H9 (cell line): ENCODE data around the gene SEMA5A. TPM values are rescaled to one million over a fixed set of nuclear protein-coding genes. Genes with fewer than 3 reads are reported as not detected.

Experiments used
- DNase-seq: peaks from one replicate; pipeline ENCODE4 v3.0.0-alpha.2; 2017
- H2AFZ ChIP-seq: one replicate; pipeline ENCODE4 v1.6.1; 2013; ENCODE audit warnings: mild to moderate bottlenecking, low read length, control low read depth, moderate library complexity
- H2AK5ac ChIP-seq: 2 replicates; pipeline ENCODE4 v1.6.1; 2013; ENCODE audit warnings: low read length, control low read depth, mixed read lengths; ENCODE audit not compliant: insufficient read length
- H2BK120ac ChIP-seq: one replicate; pipeline ENCODE4 v1.6.1; 2013; ENCODE audit warnings: low read depth, mild to moderate bottlenecking, low read length, control low read depth, inconsistent platforms; ENCODE audit not compliant: poor library complexity, severe bottlenecking
- H2BK12ac ChIP-seq: 2 replicates; pipeline ENCODE4 v1.6.1; 2013; ENCODE audit warnings: low read length, control low read depth, mixed read lengths, low read depth; ENCODE audit not compliant: insufficient read length
- H2BK15ac ChIP-seq: 2 replicates; pipeline ENCODE4 v1.6.1; 2013; ENCODE audit warnings: low read depth, low read length, control low read depth
- H2BK20ac ChIP-seq: one replicate; pipeline ENCODE4 v1.6.1; 2013; ENCODE audit warnings: low read depth, mild to moderate bottlenecking, low read length, control low read depth, inconsistent platforms; ENCODE audit not compliant: poor library complexity, severe bottlenecking
- H2BK5ac ChIP-seq: 2 replicates; pipeline ENCODE4 v1.6.1; 2013; ENCODE audit warnings: low read length, control low read depth, mixed read lengths; ENCODE audit not compliant: insufficient read length
- H3K14ac ChIP-seq: 2 replicates; pipeline ENCODE4 v1.6.1; 2013; ENCODE audit warnings: low read length, control low read depth; ENCODE audit not compliant: insufficient read depth
- H3K18ac ChIP-seq: 2 replicates; pipeline ENCODE4 v1.6.1; 2013; ENCODE audit warnings: low read depth, mild to moderate bottlenecking, mixed read lengths, low read length, control low read depth; ENCODE audit not compliant: insufficient read length
- H3K23ac ChIP-seq: 2 replicates; pipeline ENCODE4 v1.6.1; 2013; ENCODE audit warnings: low read length, control low read depth, mixed read lengths, low read depth; ENCODE audit not compliant: insufficient read length
- H3K23me2 ChIP-seq: 2 replicates; pipeline ENCODE4 v1.6.1; 2013; ENCODE audit warnings: low read depth, mild to moderate bottlenecking, mixed read lengths, low read length, control low read depth; ENCODE audit not compliant: insufficient read length, poor library complexity, severe bottlenecking
- H3K27ac ChIP-seq: 2 replicates; pipeline ENCODE4 v1.5.1; 2013; ENCODE audit warnings: low read length, control low read depth, mixed read lengths, low read depth; ENCODE audit not compliant: insufficient read length
- H3K27me3 ChIP-seq: 2 replicates; pipeline ENCODE4 v1.6.1; 2013; ENCODE audit warnings: low read length, control low read depth, inconsistent platforms; ENCODE audit not compliant: insufficient read depth
- H3K4ac ChIP-seq: 2 replicates; pipeline ENCODE4 v1.6.1; 2013; ENCODE audit warnings: low read depth, mild to moderate bottlenecking, control low read depth, inconsistent platforms, low read length, moderate library complexity
- H3K4me1 ChIP-seq: 2 replicates; pipeline ENCODE4 v1.6.1; 2013; ENCODE audit warnings: low read length, control low read depth, inconsistent platforms; ENCODE audit not compliant: insufficient read depth
- H3K4me2 ChIP-seq: 2 replicates; pipeline ENCODE4 v1.6.1; 2013; ENCODE audit warnings: low read length, control low read depth, mixed read lengths; ENCODE audit not compliant: insufficient read length, insufficient read depth
- H3K56ac ChIP-seq: 2 replicates; pipeline ENCODE4 v1.6.1; 2013; ENCODE audit warnings: low read depth, mild to moderate bottlenecking, mixed read lengths, low read length, control low read depth; ENCODE audit not compliant: insufficient read length
- H3K79me1 ChIP-seq: 2 replicates; pipeline ENCODE4 v1.6.1; 2013; ENCODE audit warnings: low read depth, mild to moderate bottlenecking, moderate library complexity, low read length, control low read depth, inconsistent platforms; ENCODE audit not compliant: insufficient read depth, poor library complexity, severe bottlenecking
- H3K79me2 ChIP-seq: 2 replicates; pipeline ENCODE4 v1.6.1; 2013; ENCODE audit warnings: low read length, control low read depth, inconsistent platforms; ENCODE audit not compliant: insufficient read depth
- H3K9ac ChIP-seq: 2 replicates; pipeline ENCODE4 v1.6.1; 2013; ENCODE audit warnings: low read length, control low read depth, mixed read lengths; ENCODE audit not compliant: insufficient read length; ENCODE audit errors: extremely low read depth
- H3K9me3 ChIP-seq: one replicate; pipeline ENCODE4 v1.6.1; 2013; ENCODE audit warnings: low read depth, low read length, inconsistent platforms; ENCODE audit not compliant: control insufficient read depth
- H3T11ph ChIP-seq: one replicate; pipeline ENCODE4 v1.6.1; 2013; ENCODE audit warnings: mild to moderate bottlenecking, low read length, control low read depth, inconsistent platforms
- H4K20me1 ChIP-seq: one replicate; pipeline ENCODE4 v1.6.1; 2013; ENCODE audit not compliant: control insufficient read depth, insufficient read length, insufficient read depth
- H4K5ac ChIP-seq: 2 replicates; pipeline ENCODE4 v1.6.1; 2013; ENCODE audit warnings: low read depth, mild to moderate bottlenecking, mixed read lengths, low read length, control low read depth; ENCODE audit not compliant: insufficient read length
- H4K8ac ChIP-seq: replicated peaks from 2 replicates; pipeline ENCODE4 v1.6.1; 2013; ENCODE audit warnings: low read length, control low read depth, mixed read lengths, low read depth; ENCODE audit not compliant: insufficient read length
- H4K91ac ChIP-seq: 2 replicates; pipeline ENCODE4 v1.6.1; 2013; ENCODE audit warnings: low read depth, mild to moderate bottlenecking, moderate library complexity, mixed read lengths, low read length, control low read depth; ENCODE audit not compliant: insufficient read length
- H3K27ac Mint-ChIP-seq, 3 experiments: 2 replicates in 2 of 3; 3 replicates in 1 of 3; pipeline ENCODE4 v1.8.0; 2020 to 2021; ENCODE audit warnings: mixed read lengths in 3 of 3, mild to moderate bottlenecking in 1 of 3, moderate library complexity in 1 of 3
- H3K27me3 Mint-ChIP-seq: 2 replicates; pipeline ENCODE4 v1.8.0; 2021; ENCODE audit warnings: low read depth, mild to moderate bottlenecking, moderate library complexity, mixed read lengths
- H3K36me3 Mint-ChIP-seq, 3 experiments: 2 replicates in 2 of 3; 3 replicates in 1 of 3; pipeline ENCODE4 v1.8.0; 2020 to 2021; ENCODE audit warnings: low read depth in 3 of 3, mixed read lengths in 3 of 3; ENCODE audit not compliant: insufficient read depth in 1 of 3
- H3K4me1 Mint-ChIP-seq, 2 experiments: 2 replicates each; pipeline ENCODE4 v1.8.0; 2020; ENCODE audit warnings: mixed read lengths in 2 of 2
- H3K4me3 Mint-ChIP-seq, 2 experiments: 2 replicates in 1 of 2; 3 replicates in 1 of 2; pipeline ENCODE4 v1.8.0; 2020 to 2021; ENCODE audit warnings: mild to moderate bottlenecking in 2 of 2, mixed read lengths in 2 of 2, moderate library complexity in 1 of 2
- H3K9me3 Mint-ChIP-seq, 2 experiments: 2 replicates in 1 of 2; 3 replicates in 1 of 2; pipeline ENCODE4 v1.8.0; 2020; ENCODE audit warnings: mild to moderate bottlenecking in 2 of 2, mixed read lengths in 2 of 2, moderate library complexity in 1 of 2
- WGBS: extraction: QIAGEN DNeasy Blood & Tissue Kit; methylation state at CpG from one replicate; pipeline ENCODE4 v1.1.7; 2013; ENCODE audit warnings: missing lambda C conversion rate, low lambda C conversion rate, mixed read lengths; ENCODE audit not compliant: insufficient read length; ENCODE audit errors: extremely low coverage; 5-methylcytosine and 5-hydroxymethylcytosine counted together
- total RNA-seq: library from RNA; stranded (reverse); gene quantifications from 2 replicates; pipeline ENCODE4 v1.2.1, GENCODE V29; 2021
- TF ChIP-seq, protein P1 (sequence below): fragments of 200-600 bp; sonication (generic); conservative IDR thresholded peaks from 3 replicates; pipeline ENCODE4 v1.8.0; 2021; ENCODE audit warnings: antibody characterized with exemption, mild to moderate bottlenecking

Gene SEMA5A
- total RNA-seq, 1 experiment from 2014 or later, result 4.3 TPM

GRCh38 chr5:9082996-9083395 is 462.9 kb downstream of the SEMA5A start:
- H3T11ph ChIP-seq, result no peak overlapping the region
- Mint-ChIP-seq H3K9me3 (peaks cover 32 to 33% of the 10 kb centered on the region in 2 experiments), H3K36me3 (peaks cover 20 to 22% (median 20%) of the 10 kb centered on the region in 3 experiments), H3K27me3 (peaks cover 3% of the 10 kb centered on the region), H3K4me1 (no peaks in the 10 kb centered on the region), H3K4me3 (no peak overlapping the region), H3K27ac (no peak overlapping the region)
- no peak overlapping the region for H4K5ac ChIP-seq
- no peak overlapping the region for H3K14ac ChIP-seq
- H2BK120ac ChIP-seq, result no peak overlapping the region
- H4K8ac ChIP-seq, result no peak overlapping the region
- no peak overlapping the region for H3K56ac ChIP-seq
- no peak overlapping the region for H3K23ac ChIP-seq
- no peak overlapping the region for H2AK5ac ChIP-seq
- H3K27me3 ChIP-seq, result no peaks in the 10 kb centered on the region; the same call in 1 of the 2 replicates
- H3K79me1 ChIP-seq, result no peaks in the 10 kb centered on the region
- no peak overlapping the region for H2BK5ac ChIP-seq
- DNase-seq, result no peak
- no CpG with 5 or more reads among the region's 1 CpG for WGBS
- H2BK20ac ChIP-seq, result no peak overlapping the region
- H3K9ac ChIP-seq, result no peak overlapping the region
- no peak overlapping the region for H4K91ac ChIP-seq
- no peak overlapping the region for H3K4me2 ChIP-seq
- no peak overlapping the region for H3K4ac ChIP-seq
- H2BK15ac ChIP-seq, result no peak overlapping the region
- no peaks in the 10 kb centered on the region for H3K23me2 ChIP-seq
- H2BK12ac ChIP-seq, result no peak overlapping the region
- no peaks in the 10 kb centered on the region for H3K79me2 ChIP-seq
- TF ChIP-seq, protein P1, sequence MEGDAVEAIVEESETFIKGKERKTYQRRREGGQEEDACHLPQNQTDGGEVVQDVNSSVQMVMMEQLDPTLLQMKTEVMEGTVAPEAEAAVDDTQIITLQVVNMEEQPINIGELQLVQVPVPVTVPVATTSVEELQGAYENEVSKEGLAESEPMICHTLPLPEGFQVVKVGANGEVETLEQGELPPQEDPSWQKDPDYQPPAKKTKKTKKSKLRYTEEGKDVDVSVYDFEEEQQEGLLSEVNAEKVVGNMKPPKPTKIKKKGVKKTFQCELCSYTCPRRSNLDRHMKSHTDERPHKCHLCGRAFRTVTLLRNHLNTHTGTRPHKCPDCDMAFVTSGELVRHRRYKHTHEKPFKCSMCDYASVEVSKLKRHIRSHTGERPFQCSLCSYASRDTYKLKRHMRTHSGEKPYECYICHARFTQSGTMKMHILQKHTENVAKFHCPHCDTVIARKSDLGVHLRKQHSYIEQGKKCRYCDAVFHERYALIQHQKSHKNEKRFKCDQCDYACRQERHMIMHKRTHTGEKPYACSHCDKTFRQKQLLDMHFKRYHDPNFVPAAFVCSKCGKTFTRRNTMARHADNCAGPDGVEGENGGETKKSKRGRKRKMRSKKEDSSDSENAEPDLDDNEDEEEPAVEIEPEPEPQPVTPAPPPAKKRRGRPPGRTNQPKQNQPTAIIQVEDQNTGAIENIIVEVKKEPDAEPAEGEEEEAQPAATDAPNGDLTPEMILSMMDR, result no peak
- no peak overlapping the region for H2AFZ ChIP-seq
- no peak overlapping the region for H3K18ac ChIP-seq
- H3K27ac ChIP-seq, result no peak overlapping the region
- H3K9me3 ChIP-seq, result no peaks in the 10 kb centered on the region
- H3K4me1 ChIP-seq, result no peaks in the 10 kb centered on the region
- H4K20me1 ChIP-seq, result no peaks in the 10 kb centered on the region
